GM12892 (cell line): ENCODE results near the gene CFAP107.

Source experiments
- POLR2A ChIP-seq: IDR thresholded peaks from 2 replicates; pipeline ENCODE4 v1.6.1; 2011; ENCODE audit warnings: low read depth, low read length, control low read depth
- POLR2AphosphoS5 ChIP-seq: IDR thresholded peaks from 2 replicates; pipeline ENCODE4 v1.6.1; 2011; ENCODE audit warnings: low read depth, low read length, control low read depth

- no peak for TF ChIP-seq POLR2A
- no peak for TF ChIP-seq POLR2AphosphoS5
Measured at GRCh38 chr1:12730156-12730555, 15.8 kb upstream of the CFAP107 start.
